ENCODE measurements around the gene ERGIC1.

ERGIC1 gene

DNA sequence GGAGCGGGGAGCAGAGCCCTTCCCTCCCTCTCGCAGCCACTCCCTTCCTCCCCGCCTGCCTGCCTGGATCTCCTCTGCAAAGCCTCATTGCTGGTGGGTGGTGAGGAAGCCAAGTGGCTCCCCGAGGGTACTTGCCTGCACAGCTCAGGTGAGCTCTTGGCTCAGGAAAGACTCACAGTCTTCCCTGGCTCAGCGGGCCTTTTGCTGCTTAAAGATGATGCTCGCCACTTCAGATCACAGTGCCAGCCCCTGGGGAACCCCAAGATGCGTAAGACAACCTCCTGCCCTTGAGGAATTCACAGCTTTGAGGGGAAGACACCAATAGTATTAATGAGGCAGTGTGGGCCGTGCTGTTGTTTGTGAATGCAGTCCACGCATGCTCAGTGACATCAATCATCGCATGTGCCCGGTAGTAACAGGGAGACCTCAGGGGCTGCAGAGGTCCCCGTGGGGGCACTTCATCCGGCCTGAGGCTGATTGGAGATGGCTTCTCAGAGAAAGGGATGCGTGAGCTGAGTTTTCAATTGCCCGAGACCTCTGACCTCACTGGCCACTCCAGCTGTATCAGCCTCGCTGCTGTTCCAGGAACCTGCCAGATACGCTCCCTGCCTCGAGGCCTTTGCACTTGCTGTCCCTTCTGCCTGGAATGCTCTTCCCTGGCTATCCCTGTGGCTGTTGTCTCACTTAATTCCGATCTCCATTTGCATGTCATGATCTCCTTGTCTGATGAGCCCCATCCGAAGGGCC, 36.8 kb downstream of the ERGIC1 start:
- Histone ChIP-seq H3K4me3 (no peak overlapping the region), H3K27ac (peak overlapping the region in 20 of 21 experiments; percentile 22 to 88 (median 74))

DNA sequence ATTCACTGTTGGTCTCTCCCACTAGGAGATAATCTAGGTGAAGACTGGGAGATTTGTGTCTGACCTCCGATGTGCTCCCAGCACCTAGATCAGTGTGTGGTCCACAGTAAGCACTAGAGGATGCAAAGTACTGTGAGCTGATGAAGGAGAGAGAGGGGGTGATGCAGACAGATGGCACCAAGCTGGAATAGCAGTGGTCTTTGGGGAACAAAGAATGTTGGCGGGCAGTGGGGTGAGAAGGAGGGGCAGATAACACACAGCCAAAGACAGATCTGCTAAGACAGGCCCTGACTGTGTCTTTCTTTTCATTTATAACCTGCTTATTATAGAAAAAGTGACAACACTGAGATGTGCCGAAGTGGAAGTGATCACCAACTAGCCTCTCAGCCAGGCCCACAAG, 37.5 kb downstream of the ERGIC1 start:
- no peak overlapping the region for H3K4me3 ChIP-seq

DNA sequence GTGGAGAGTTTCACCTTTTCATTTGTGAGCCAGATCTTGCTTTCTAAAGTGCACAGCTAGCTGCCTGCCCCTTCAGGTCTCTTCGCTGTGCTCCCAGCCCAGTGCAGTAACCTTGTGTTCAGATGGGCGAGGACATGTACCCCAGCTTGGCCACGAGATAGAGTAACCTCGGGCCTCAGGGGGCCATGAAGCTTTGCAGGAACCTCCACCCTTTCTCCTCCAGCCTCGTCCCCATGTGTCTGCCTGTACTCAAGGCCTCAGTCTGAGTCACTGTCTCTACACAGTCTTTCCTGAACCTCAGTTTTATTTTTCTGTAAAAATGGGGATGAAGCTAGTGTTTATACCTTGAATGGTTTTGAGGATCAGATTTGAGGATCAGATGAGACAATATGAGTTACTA, 37.9 kb downstream of the ERGIC1 start:
- Histone ChIP-seq H3K4me3 (no peak overlapping the region), H3K27ac (peak overlapping the region in 15 of 21 experiments; percentile 14 to 88 (median 75))

More for the DNA sequence above, 37.5 kb downstream of the ERGIC1 start:
- H3K27ac ChIP-seq = peak overlapping the region in 15 of 21 experiments; percentile 14 to 88 (median 75)

DNA sequence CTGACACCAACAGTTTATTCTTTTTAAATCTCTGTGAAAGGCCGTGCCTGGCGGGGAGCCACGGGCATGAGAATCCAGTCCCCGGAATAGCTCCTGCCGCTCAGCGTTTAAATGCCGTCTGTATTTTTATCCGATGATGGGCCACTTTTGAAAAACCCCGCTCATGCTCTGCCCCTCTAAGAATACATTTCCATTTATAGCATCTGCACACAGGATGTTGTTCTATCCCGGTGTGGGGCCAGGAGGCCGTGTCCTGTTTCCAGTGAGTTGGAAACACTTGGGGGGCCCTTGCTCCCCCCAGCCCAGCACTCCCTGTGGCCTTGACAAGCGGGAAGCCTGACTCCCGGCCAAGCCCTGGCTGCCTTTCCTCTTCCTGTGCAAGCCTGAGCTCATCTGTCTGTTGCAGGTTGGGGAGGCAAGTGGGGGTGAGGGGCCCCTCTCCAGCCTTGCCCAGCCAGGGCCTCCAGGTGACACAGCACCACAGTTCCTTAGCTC, 39.0 kb downstream of the ERGIC1 start:
- Histone ChIP-seq H3K4me3 (no peak overlapping the region), H3K27ac (peak overlapping the region in 15 of 21 experiments; percentile 16 to 88 (median 74))

DNA sequence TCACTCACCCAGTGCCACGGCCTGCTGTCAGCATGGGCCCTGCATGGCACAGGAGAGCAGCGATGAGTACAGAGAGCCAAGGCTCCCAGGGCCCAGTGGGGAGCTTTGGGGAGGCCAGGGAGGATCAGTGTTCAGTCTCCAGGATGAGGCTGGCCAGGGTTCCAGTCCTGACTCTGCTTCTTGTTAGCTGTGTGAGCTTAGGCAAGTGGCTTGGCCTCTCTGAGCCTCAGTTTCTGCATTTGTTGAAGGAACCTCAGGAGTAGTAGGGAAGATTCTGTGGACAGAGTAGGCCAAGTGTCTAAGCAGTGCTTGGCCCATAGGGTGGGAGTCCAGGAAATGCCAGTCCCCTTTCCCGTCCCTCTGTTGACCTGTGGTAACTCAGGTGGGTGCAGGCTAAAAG, 39.5 kb downstream of the ERGIC1 start:
- Histone ChIP-seq H3K4me3 (no peak overlapping the region), H3K27ac (peak overlapping the region in 13 of 21 experiments; percentile 10 to 88 (median 59))

DNA sequence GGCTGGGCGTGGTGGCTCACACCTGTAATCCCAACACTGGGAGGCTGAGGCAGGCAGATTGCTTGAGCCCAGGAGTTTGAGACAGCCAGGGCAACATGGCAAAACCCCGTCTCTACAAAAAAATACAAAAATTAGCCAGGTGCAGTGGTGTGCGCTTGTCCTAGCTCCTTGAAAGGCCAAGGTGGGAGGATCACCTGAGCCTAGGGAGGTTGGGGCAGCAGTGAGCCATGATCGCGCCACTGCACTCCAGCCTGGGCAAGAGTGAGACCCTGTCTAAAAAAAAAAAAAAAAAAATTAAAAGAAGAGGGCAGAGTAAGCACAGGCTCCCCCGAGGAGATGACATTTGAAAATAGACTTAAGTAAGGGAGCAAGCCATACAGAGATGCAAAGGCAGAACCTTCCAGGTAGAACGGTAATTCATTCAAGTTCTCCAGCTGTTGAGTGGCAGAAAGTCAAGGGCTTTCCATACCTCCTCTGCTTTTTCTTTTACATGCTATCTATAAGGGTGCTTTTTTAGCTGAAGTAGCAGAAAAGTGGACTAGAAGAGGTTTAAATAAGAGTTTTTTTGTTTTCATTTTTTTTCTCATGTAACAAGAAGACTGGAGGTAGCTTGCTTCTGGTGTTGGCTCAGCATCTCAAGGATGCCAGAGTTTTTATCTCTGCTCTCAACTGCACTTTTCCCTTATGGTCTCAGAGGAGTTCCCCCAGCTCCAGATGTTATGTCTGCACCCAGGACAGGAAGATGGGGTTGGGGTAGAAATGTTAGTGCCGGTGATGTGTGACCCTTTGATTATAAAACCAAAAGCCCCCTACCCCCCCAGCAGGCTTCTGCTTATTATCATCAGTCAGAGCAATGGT, 40.8 kb downstream of the ERGIC1 start:
- Histone ChIP-seq H3K27ac (peak overlapping the region in 1 of 21 experiments; percentile 6), H3K4me3 (no peak overlapping the region)

DNA sequence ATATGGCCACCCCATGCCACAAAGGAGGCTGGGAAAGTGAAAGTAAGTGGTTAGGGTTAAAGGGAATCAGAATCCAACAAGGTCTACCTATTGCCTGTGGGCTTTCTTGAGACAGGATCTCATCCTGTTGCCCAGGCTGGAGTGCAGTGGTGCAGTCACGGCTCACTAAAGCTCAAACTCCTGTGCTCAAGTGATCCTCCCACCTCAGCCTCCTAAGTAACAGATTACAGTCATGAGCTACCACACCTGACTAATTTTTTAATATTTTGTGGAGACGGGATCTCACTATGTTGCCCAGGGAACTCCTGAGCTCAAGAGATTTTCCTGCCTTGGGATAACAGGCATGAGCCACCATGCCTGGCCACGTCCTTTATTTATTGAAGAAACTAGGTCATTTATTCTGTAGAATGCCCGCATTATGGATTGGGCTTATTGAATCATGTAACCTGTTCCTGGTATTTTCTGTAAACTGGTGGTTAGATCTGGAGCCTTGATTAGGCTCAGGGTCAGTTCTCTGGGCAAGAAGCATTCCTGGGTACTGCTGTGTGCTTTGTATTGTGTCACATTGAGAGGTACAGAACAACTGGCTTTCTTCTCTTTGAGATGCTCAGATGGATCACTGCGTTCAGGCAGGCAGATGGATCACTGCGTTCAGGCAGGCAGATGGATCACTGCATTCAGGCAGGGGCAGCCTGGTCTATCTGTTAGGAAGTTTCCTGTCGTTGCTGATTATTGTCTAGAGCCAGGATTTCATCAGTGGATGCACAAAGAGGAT, 41.6 kb downstream of the ERGIC1 start:
- Histone ChIP-seq H3K4me3 (no peak overlapping the region), H3K27ac (peak overlapping the region in 1 of 21 experiments; percentile 56)

DNA sequence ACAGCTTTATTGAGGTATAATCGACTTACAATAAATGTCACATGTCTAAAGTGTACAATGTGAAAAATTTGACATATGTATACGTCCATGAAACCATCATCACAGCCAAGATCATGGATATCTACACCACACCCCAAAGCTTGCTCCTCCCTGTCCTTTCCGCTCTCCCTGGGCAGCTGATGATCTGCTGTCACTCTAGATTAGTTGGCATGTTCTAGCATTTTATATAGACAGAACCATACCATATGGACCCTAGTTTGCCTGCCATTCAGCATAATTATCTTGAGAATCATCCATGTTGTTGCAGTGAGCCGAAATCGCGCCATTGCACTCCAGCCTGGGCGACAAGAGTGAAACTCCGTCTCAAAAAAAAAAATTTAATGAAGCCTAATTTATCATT, 42.5 kb downstream of the ERGIC1 start:
- no peak overlapping the region for H3K27ac ChIP-seq
- H3K4me3 ChIP-seq = no peak overlapping the region

DNA sequence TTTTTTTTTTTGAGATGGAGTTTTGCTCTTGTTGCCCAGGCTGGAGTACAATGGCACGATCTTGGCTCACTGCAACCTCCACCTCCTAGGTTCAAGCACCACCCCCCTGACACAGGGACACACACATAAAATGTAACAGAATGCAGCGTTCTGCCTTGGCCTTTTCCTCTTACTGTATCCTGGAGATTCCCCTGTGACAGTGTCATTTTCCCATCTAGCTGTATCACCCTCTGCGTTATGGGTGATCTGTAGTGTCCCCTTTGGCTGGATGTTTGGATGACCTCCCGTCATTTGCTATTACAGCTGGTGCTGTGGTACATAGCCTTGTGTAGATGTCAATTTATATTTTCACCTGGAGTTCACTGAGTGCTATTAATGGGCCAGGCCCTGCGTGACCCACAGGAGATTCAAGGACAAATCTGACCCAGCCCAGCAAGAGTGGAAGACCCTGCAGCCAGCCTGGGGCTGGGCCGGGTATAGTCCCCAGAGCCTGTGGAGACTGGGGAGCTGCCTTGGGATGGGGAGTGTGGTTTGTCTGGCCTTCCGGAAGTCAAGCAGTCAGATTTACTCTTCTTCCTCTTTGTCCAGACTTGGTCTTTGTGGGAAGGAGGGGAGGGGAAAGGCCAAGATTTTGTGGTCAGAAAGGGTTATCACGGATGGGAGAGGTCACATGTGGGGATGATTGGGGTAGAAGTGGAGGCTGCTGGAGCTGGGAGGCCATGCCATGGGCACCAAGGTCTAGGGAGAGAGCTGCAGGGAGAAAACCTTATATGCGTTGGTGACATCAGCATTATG, 43.6 kb downstream of the ERGIC1 start:
- H3K27ac ChIP-seq = peak overlapping the region in 17 of 21 experiments; percentile 45 to 88 (median 72)

DNA sequence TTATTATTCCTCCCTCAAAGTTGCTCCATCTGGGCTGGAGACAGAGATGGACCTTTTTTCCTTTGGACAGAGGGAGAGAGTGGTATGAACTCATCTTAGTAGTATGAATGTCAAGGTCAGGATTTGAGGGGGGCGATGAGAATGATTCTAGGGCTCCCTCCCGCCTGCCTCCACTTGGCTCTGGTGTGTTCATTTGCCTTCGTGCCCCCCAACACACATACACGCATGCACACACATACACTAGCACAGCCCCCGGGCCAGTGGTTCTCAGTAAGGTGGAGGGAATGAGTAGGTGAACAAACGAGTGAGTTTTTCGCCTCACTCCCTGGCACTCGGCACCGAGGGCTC, 44.5 kb downstream of the ERGIC1 start:
- Histone ChIP-seq H3K4me3 (no peak overlapping the region), H3K27ac (peak overlapping the region in 19 of 21 experiments; percentile 32 to 88 (median 72))

More for the DNA sequence above, 43.6 kb downstream of the ERGIC1 start:
- no peak overlapping the region for H3K4me3 ChIP-seq

DNA sequence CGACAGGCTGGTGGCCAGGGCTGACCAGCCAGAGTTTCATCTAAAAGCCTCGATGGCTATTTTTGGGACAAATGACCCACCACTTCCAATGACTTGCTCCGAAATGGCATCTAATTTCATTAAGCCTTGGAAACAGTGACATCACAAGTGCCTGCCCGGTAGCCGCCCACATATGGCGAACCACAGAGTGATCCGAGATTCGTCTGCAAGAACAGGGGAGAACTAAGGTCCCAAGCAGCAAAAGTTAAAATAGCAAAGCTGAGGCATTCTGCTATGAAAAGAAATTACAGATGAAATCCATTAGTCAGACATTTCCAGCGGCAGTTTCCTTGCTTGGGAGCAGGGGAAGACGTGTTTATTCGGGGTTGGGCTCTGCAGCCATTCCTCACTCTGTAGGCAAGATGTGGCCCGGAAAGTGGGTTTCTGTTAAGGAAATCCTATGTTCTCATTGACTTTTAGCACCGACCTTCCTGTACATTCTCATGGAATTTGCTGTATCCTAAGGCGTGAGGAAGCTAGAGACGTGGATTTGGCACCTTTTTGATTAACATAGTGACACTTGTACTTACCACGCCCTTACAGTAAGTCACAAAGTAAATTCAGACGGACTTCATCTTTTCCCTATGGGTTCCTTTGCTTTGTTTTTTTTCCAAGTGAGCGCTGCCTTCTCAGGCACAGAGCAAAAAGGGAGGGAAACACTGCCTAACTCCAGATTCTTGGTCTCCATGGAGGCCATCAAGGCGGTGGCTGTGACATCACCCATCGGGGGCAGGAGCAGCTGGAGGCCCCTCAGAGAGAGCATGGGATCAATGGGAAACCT, 45.1 kb downstream of the ERGIC1 start:
- Histone ChIP-seq H3K4me3 (no peak overlapping the region), H3K27ac (peak overlapping the region in 20 of 21 experiments; percentile 21 to 88 (median 72))

DNA sequence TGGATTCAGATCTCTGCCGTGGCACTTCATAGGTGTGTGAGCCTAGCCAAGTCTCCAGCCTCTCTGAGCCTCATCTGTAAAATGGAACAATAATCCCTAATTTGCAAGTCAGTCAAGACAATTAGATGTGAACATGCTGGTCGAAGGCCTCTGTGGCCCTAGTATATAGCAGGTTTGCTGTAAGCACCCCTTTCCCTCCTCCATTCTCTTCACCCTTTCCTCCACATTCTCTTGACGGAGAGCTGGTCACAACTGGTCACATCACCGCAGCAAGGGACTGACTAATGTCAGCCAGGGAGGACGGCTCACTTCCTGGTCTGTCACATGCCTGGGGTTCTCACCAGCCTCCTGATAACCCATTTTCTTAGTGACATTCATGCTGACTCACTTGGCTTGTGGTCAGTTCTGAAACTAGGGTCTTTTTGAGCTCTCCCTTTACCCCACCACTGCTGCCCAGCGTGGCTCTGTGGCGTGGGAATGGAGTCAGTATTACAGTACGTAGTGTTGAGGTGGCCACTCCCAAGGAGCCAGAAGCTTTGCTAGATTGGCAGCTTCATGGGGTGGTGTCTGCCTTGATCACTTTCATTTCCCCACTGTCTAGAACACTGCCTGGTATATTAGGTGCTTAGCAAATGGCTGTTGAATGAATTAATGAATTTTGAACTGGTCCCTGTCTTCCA, 47.8 kb downstream of the ERGIC1 start:
- Histone ChIP-seq H3K4me3 (no peak overlapping the region), H3K27ac (peak overlapping the region in 11 of 21 experiments; percentile 1 to 62 (median 33))

DNA sequence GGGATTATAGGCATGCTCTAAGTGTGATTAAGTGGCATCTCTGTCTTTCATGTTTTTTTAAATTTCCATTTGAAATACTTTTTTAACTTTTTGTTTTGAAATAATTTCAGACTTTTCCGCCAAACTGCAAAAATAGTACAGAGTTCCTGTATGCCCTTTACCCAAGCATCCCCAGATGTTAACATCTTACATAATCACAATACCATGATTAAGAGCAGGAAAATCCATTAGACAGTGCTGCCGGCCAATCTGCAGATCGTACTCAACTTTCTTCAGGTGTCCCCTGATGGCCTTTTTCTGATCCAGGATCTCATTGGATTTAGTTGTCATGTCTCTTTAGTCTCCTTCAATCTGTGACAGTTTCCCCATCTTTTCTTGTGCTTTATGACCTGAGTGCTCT, 49.0 kb downstream of the ERGIC1 start:
- Histone ChIP-seq H3K4me3 (no peak overlapping the region), H3K27ac (peak overlapping the region in 2 of 21 experiments; percentile 3 to 46)

DNA sequence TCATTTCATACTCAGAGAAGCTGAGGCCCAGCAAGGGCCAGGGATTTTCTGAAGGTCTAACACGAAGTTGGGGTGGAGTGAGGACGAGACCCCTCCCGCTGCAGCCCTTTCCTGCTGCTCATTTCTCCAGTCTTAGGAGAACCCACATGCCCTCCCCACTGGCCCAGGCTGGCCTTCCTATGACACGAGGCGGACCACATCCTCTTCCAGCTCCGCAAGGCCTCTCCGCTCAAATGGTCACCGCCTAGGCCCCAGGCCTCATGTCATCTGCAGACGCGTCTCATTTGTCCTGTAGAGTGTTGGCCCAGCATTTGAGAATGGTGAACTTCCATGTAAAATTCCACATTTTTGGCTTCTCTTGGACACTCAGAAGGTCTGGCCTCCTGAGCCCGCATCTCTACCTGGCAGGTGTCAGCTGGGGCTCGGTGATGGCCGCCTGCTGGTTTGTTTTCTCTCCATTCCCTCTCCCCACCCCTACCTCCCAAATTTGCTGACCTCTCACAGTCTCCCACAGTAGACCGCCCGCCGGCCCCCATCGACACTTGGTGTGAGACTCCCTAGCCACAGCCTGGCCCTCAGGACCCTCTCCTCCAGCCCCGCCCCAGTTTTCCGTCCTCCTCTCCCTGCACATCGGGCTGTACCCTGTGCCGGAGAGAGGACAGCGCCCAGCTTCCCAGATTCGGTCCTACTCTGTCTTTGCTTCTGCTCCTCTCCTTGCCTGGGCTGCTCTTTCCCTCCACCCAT, 51.7 kb downstream of the ERGIC1 start:
- Histone ChIP-seq H3K27ac (peak overlapping the region in 2 of 21 experiments; percentile 57 to 70), H3K4me3 (no peak overlapping the region)

DNA sequence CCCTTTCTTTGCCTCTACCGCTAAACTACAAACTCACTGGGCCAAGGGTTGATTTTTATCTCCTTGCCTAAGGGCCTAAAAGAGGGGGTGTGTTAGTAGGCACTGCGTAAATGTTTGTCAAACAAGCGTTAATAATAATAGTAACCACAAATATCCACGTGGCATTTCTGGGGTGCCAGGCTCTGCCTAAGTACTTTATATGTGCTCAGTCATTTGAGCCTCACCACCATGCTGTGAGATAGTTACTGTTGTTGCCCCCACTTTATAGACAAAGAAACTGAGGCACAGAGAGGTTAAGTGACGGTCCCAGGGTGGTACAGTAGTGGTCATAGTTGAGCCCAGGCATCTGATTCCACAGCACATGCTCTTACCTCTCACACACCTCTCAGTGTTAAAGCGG, 52.4 kb downstream of the ERGIC1 start:
- H3K27ac ChIP-seq = peak overlapping the region in 13 of 21 experiments; percentile 36 to 78 (median 70)
- H3K4me3 ChIP-seq = no peak overlapping the region

DNA sequence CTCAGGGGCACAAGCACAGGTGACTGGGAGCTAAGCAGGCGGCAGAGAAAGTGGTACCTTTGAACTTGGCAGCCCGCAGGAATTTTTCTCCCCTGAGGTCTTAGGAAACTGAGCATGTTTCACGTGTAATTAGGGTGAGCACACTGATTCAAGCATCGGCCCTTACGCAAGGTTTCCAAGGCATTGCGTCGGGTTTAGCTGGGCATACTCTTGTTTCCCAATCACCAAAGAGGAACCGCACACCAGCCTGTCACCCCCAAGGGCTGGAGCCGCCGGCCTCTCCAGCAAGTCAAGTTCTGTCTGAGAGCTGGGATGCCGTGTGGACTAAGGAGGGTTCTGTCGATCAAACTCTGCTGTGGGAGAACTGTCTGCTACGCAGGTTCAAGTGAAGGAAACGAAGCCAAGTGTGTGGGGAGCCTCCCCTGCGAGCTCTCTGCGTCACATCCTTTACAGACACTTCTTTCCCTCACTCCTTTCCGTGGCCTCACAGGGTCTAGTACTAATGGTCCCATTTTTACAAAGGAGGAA, 53.0 kb downstream of the ERGIC1 start:
- H3K4me3 ChIP-seq = no peak overlapping the region
- peak overlapping the region in 17 of 21 experiments; percentile 31 to 78 (median 62) for H3K27ac ChIP-seq

Measured in skin epidermis (tissue), 12 donors.